Neural crest cell (in vitro differentiated cells): Measurements from ENCODE around the gene INPPL1. TPM values are rescaled to one million over a fixed set of nuclear protein-coding genes. Genes with fewer than 3 reads are reported as not detected.
A peak's percentile ranks its signal among the peaks of the same experiment; 100 is the strongest.

Experiments
- DNase-seq: peaks from one replicate; pipeline ENCODE4 v3.0.0; 2021; ENCODE audit warnings: low read depth, mixed read lengths, low spot score
- H3K27ac Mint-ChIP-seq: one replicate; pipeline ENCODE4 v1.8.0; 2021; ENCODE audit warnings: mild to moderate bottlenecking, mixed read lengths; ENCODE audit not compliant: unreplicated experiment
- H3K27me3 Mint-ChIP-seq: 2 replicates; pipeline ENCODE4 v1.8.0; 2021; ENCODE audit warnings: low read depth, mild to moderate bottlenecking, mixed read lengths
- H3K36me3 Mint-ChIP-seq: 2 replicates; pipeline ENCODE4 v1.8.0; 2021; ENCODE audit warnings: low read depth, mild to moderate bottlenecking, mixed read lengths
- H3K4me1 Mint-ChIP-seq: 2 replicates; pipeline ENCODE4 v1.8.0; 2021; ENCODE audit warnings: mixed read lengths
- H3K4me3 Mint-ChIP-seq: one replicate; pipeline ENCODE4 v1.8.0; 2021; ENCODE audit warnings: mild to moderate bottlenecking, mixed read lengths
- H3K9me3 Mint-ChIP-seq: 2 replicates; pipeline ENCODE4 v1.8.0; 2021; ENCODE audit warnings: mixed read lengths
- total RNA-seq: library from RNA; stranded (reverse); gene quantifications from 2 replicates; pipeline ENCODE4 v1.2.1, GENCODE V29; 2021
- TF ChIP-seq, protein P1 (sequence below): fragments of 200-600 bp; sonication (generic); conservative IDR thresholded peaks from 2 replicates; pipeline ENCODE4 v1.5.0; 2021; ENCODE audit warnings: antibody characterized with exemption, mild to moderate bottlenecking

Gene INPPL1
- total RNA-seq, 1 donor from 2014 or later, result 247 TPM

DNA sequence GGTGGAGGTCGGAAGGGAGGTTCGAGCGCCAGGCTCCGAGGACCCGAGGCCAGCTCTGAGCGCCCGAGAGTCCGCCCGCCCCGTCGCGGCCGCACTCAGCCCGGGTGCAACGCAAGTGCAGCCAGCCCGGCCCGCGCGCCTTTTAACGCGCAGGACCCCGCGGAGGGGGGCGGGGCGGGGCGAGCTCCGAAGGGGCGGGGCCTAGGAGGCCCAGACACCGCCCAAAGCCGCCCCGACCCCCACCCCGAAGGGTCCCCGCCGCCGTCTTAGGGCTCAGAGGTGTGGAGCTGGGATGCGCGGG is 19.4 kb downstream of the INPPL1 start, which contains the start of gene PHOX2A:
Gene PHOX2A (minus strand): TSS at position 117 of the 301 bp plus-strand sequence. CDS start 172 bp downstream, outside the sequence.
- H3K4me3 Mint-ChIP-seq, result peak within 1 kb of the TSS; percentile 81
- H3K27me3 Mint-ChIP-seq, result peaks cover 49% of the 10 kb centered on the region
- TF ChIP-seq, protein P1, sequence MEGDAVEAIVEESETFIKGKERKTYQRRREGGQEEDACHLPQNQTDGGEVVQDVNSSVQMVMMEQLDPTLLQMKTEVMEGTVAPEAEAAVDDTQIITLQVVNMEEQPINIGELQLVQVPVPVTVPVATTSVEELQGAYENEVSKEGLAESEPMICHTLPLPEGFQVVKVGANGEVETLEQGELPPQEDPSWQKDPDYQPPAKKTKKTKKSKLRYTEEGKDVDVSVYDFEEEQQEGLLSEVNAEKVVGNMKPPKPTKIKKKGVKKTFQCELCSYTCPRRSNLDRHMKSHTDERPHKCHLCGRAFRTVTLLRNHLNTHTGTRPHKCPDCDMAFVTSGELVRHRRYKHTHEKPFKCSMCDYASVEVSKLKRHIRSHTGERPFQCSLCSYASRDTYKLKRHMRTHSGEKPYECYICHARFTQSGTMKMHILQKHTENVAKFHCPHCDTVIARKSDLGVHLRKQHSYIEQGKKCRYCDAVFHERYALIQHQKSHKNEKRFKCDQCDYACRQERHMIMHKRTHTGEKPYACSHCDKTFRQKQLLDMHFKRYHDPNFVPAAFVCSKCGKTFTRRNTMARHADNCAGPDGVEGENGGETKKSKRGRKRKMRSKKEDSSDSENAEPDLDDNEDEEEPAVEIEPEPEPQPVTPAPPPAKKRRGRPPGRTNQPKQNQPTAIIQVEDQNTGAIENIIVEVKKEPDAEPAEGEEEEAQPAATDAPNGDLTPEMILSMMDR, result no peak
- H3K4me1 Mint-ChIP-seq, result peaks cover 22% of the 10 kb centered on the region
- H3K36me3 Mint-ChIP-seq, result peaks cover 13% of the 10 kb centered on the region
- no peaks in the 10 kb centered on the region for H3K9me3 Mint-ChIP-seq
- DNase-seq, result peak; percentile 28
- no peak within 1 kb of the TSS for H3K27ac Mint-ChIP-seq

DNA sequence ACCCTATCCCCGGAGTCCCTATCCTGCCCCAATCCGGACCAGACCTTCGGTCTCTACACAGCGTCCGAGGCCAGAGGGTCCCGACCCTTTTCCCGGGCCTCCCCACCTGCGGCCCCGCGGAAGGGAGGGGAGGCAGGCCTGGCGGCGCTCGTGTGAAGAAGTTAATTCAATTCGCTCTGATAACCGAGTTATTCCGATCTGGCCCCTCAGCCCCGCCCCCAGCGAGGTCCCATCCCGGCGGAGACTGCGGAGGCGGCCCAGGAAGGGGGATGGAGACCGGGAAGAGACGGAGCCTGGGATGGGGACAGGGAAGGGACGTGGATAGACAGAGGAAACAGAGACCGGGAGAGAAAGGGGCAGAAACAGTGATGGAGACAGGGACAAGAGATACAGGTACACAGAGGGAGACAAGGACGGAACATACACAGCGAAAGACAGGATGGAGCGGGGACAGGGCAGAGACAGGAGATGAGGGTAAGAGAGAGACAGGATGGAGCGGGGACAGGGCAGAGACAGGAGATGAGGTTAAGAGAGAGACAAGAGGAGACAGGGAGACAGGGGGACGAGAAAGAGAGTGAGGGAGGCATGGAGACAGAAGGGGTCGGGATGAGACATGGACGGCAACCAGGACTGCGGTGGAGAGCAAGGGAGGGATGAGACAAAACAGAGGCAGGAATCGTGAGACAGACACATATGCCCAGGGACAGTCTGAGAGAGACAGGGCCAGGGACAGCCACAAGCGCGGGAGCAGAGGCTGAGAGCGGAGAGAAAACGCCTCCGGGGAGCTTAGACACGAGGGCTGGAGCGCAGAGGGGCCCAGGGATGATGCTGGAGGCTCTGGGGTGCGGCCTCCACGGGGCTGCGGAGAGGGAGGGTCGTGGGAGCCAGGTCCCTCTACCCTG is 20.0 kb downstream of the INPPL1 start:
- no peaks in the 10 kb centered on the region for H3K9me3 Mint-ChIP-seq
- peaks cover 45% of the 10 kb centered on the region for H3K27me3 Mint-ChIP-seq
- TF ChIP-seq, protein P1, result no peak
- H3K4me3 Mint-ChIP-seq, result peak overlapping the region; percentile 81
- H3K4me1 Mint-ChIP-seq, result peaks cover 16% of the 10 kb centered on the region
- no peak for DNase-seq
- H3K36me3 Mint-ChIP-seq, result peaks cover 13% of the 10 kb centered on the region
- no peak overlapping the region for H3K27ac Mint-ChIP-seq

DNA sequence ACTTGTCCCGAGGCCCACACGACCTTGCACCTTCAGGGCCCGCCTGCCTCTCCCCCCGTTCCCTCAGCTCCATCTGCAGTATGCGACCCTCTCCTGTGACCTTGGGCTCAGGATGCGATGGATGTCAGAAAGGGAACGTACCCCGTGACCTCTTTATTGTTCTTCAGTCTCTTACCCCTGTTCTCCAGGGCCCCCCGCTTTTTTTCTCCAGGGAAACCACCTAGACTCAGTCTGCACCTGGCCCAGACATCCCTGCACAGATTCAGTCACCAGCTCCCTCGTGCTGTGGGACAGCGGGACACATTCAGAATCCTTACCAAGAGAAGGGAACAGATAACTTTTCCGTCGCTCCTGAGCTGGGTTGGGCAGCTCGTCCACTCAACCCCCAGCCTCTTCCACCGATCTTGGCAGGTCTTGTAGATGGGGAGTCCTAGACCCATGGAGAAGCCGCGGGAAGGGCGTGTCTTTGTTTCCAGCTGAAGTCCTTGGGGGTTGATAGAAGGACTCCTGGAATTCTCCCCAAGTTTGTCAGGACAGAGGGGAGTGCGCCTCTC is 20.8 kb downstream of the INPPL1 start:
- H3K4me3 Mint-ChIP-seq, result no peak overlapping the region
- H3K27me3 Mint-ChIP-seq, result peaks cover 44% of the 10 kb centered on the region
- no peak for DNase-seq
- TF ChIP-seq, protein P1, result no peak
- no peaks in the 10 kb centered on the region for H3K9me3 Mint-ChIP-seq
- H3K27ac Mint-ChIP-seq, result no peak overlapping the region
- H3K36me3 Mint-ChIP-seq, result peaks cover 12% of the 10 kb centered on the region
- H3K4me1 Mint-ChIP-seq, result peaks cover 14% of the 10 kb centered on the region

DNA sequence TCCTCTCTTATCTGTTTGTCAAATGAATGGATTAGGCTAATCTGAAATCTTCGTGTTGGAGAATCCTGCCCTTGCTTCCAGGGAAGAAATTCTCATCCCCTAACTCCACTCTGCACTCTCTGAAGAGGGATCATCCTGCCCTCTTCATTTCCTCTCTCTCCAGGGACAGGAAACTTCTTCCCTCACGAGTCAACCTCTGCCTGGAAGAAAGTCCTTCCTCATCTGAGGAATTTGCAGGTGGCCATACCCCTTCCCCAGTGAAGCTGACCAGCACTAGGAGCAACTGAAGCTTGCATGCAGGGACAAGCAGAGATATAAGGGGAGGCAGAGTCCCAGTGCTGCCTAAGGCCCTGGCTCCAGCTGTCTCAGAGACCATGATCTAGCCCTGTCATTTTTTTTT is 23.0 kb downstream of the INPPL1 start:
- peaks cover 3% of the 10 kb centered on the region for H3K36me3 Mint-ChIP-seq
- H3K27ac Mint-ChIP-seq, result no peak overlapping the region
- no peak overlapping the region for H3K4me3 Mint-ChIP-seq
- TF ChIP-seq, protein P1, result no peak
- peaks cover 12% of the 10 kb centered on the region for H3K4me1 Mint-ChIP-seq
- no peaks in the 10 kb centered on the region for H3K9me3 Mint-ChIP-seq
- peaks cover 25% of the 10 kb centered on the region for H3K27me3 Mint-ChIP-seq
- no peak for DNase-seq

DNA sequence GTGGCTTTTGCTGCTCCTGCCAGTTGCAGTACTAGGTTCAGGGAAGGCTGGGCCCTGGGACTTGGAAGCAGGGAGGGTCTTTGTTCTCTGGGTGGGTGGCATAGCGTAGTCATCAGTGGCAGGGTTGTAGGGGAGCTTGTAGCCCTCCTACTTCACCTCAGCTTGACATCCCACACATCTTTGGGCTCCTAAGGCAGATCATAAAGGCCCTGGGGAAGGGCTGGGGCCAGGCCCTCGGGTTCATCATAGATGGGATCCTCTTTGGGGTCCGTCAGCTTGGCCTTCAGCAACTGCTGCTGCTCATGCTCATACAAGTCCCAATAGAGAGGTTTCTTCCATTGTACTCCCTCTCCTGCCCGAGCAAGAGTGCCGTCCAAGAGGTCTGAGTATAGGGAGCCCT is 25.4 kb downstream of the INPPL1 start:
- TF ChIP-seq, protein P1, result no peak
- Mint-ChIP-seq H3K4me1 (peaks cover under 1% of the 10 kb centered on the region), H3K9me3 (peaks cover 4% of the 10 kb centered on the region), H3K27ac (no peak overlapping the region), H3K36me3 (peaks cover 3% of the 10 kb centered on the region), H3K27me3 (peaks cover 17% of the 10 kb centered on the region), H3K4me3 (no peak overlapping the region)
- DNase-seq, result no peak
